HUES48 (cell line): ENCODE data around the gene LARGE2.
A peak's percentile ranks its signal among the peaks of the same experiment; 100 is the strongest.
"Not testable (repeated sequence)": the region's sequence is repeated elsewhere in the genome, so short reads cannot be mapped to it uniquely, and the experiment has no call there.

ENCODE experiments used
- H3K27ac ChIP-seq: one replicate; pipeline ENCODE4 v1.7.0; 2013; ENCODE audit warnings: low read depth, low read length, inconsistent platforms
- H3K27me3 ChIP-seq: 2 replicates; pipeline ENCODE4 v1.6.1; 2013; ENCODE audit warnings: mild to moderate bottlenecking, low read length; ENCODE audit not compliant: control insufficient read depth, insufficient read depth
- H3K36me3 ChIP-seq: 2 replicates; pipeline ENCODE4 v1.6.1; 2013; ENCODE audit warnings: low read length; ENCODE audit not compliant: control insufficient read depth, insufficient read depth
- H3K4me1 ChIP-seq: 2 replicates; pipeline ENCODE4 v1.6.1; 2013; ENCODE audit warnings: mild to moderate bottlenecking, low read length; ENCODE audit not compliant: control insufficient read depth, insufficient read depth
- H3K4me3 ChIP-seq: 2 replicates; pipeline ENCODE4 v1.5.1; 2013; ENCODE audit warnings: mild to moderate bottlenecking, low read depth, low read length
- H3K9ac ChIP-seq: 2 replicates; pipeline ENCODE4 v1.6.1; 2013; ENCODE audit warnings: mild to moderate bottlenecking, low read depth, low read length, moderate library complexity
- H3K9me3 ChIP-seq: 2 replicates; pipeline ENCODE4 v1.6.1; 2013; ENCODE audit warnings: low read length; ENCODE audit not compliant: control insufficient read depth, insufficient read depth

Gene LARGE2

DNA sequence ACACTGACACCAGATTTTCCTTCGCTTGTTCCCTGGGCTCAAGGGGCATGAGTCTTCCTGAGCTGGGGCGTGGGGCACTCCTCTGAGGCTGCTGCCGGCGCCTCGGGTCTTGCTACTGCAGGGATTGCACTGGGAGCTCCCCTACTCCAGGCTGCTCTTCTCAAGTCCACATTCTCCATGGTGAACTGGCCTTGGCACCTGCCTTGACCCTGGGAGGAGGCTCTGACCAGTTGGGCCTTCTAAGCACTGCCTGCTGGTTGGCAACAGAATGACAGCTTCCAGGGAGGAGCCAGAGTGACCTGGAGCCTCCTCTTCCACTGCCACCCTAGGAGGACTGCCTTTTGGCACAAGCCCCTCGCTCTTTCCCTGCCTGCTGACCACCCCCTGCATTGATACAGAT, 24.9 kb upstream of the LARGE2 start:
- Histone ChIP-seq H3K27ac (no peak overlapping the region), H3K27me3 (peaks cover 8% of the 10 kb centered on the region), H3K4me1 (peaks cover 35% of the 10 kb centered on the region), H3K36me3 (0 out of 2 replicates have a peak, but pooled peaks cover under 1% of the 10 kb centered on the region), H3K9me3 (no peaks in the 10 kb centered on the region), H3K9ac (no peak overlapping the region), H3K4me3 (no peak overlapping the region)

DNA sequence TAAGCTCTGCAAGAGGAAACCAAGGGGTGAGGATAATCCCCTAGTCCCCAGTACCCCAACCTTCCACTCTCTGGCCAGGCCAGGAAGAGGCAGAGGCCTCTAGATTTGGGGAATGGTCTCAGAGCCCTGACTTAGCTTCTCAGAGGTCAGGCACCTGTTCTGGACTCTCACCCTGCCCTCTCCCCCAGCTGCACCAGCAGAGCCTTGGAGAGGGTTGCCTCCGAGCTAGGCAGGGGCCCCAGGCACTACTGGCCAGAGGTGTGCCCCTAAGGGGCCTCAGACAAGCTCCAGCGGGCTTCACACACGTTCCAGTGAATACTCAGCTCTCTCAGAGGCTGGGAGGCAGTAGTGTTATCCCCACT, 23.4 kb upstream of the LARGE2 start:
- peak overlapping the region; percentile 90 for H3K27ac ChIP-seq
- peak overlapping the region; percentile 67 for H3K4me3 ChIP-seq
- H3K9me3 ChIP-seq, result no peaks in the 10 kb centered on the region
- H3K4me1 ChIP-seq, result peaks cover 24% of the 10 kb centered on the region
- H3K36me3 ChIP-seq, result peaks cover 16% of the 10 kb centered on the region
- H3K9ac ChIP-seq, result no peak overlapping the region
- H3K27me3 ChIP-seq, result peaks cover 8% of the 10 kb centered on the region

DNA sequence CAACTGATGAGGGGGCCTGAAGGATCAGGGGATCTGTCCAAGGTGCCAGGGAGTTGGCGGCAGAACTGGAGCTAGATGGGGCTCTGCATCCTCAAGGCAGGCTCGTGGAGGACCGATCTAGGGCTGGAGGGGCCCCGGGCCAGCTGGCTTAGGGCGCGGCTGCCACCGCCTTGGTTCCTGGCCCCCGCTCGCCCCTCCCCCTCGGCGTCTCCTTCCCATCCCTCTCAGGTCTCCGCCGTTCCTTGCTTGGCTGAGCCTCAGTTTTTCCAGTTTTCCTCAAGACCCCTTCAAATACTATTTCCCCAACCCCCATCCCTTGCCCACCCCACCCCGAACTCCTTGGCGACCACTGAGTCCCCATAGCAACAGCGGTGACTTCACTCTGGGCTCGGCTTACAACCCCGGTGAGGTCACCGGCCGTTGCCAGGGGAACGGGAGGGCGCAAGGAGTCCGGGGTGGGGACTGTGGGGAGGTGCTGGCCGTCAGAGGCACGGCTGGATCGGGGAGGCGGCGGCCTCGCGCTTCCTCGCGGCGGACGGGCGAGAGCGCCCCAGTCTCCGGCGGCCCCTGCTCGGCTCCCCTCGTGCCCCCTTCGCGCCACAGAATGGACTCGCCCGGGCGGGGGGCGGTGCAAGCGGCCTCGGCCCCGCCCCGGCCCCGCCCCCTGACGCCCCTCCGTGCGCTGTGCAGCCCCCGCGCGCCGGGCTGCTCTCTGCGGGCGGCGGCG, 22.8 kb upstream of the LARGE2 start:
- peaks cover 21% of the 10 kb centered on the region for H3K36me3 ChIP-seq
- H3K27ac ChIP-seq, result peak overlapping the region; percentile 90
- peak overlapping the region; percentile 67 for H3K4me3 ChIP-seq
- peaks cover 8% of the 10 kb centered on the region for H3K27me3 ChIP-seq
- H3K4me1 ChIP-seq, result peaks cover 24% of the 10 kb centered on the region
- H3K9ac ChIP-seq, result no peak overlapping the region; the same call in 1 of the 2 replicates
- no peaks in the 10 kb centered on the region for H3K9me3 ChIP-seq

DNA sequence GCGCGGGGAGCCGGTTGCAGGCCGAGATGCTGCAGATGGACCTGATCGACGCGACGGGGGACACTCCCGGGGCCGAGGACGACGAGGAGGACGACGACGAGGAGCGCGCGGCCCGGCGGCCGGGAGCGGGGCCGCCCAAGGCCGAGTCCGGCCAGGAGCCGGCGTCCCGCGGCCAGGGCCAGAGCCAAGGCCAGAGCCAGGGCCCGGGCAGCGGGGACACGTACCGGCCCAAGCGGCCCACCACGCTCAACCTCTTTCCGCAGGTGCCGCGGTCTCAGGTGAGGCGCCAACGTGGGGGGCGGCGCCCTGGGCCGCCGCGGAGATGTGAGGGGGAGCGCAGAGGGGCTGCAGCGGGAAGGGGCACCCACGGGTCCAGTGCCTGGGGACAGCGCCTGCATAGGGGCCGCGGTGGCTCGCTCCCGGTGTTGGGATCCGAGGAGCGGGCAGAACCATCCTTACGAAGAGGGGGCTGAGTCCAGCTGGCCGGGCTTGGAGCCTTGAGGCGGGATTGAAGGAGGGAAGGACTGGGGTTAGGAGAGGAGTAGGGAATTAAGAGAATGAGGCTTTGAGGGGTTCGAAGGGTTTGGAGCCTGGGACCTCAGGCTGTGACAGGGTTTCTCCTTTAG, 22.2 kb upstream of the LARGE2 start:
- H3K9me3 ChIP-seq, H3K9ac ChIP-seq, H3K27me3 ChIP-seq: not testable (repeated sequence)
- Histone ChIP-seq H3K36me3 (peaks cover 28% of the 10 kb centered on the region), H3K4me3 (peak overlapping the region; percentile 67), H3K27ac (peak overlapping the region; percentile 90), H3K4me1 (peaks cover 24% of the 10 kb centered on the region)

DNA sequence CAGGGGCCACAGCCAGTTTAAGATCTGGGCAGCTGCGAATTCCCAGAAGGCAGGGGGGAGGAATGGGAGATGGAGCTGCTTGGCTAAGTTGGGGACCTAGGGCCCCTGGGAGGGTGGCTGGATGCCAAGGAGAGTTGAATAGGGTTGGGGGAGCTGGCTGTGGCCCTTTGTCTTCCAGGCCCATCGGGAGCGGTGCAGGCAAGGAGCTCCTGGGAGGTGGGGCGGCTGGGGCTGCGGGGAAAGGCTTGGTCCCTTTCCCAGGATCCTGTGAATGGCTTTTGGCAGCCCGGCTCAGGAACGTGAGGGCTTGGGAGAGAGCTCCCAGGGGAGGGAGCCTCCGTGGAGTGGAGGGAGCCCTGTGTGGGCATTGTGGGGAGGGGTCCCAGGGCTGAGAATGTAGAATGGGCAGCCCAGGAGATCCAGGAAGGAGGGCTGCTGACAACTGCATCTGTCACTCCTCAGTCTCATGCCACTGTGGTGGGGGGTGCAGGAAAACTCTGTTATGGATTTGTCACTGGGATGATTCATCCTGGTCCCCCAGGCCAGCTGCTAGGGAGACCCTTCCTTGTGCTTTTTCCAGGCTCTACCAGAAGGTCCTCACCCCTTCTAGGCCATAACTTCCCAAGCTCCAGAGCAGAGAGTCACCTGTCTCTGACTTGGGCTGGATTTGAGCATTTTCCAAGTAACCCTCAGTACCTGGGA, 21.4 kb upstream of the LARGE2 start:
- no peak overlapping the region for H3K27ac ChIP-seq
- no peaks in the 10 kb centered on the region for H3K9me3 ChIP-seq
- peaks cover 8% of the 10 kb centered on the region for H3K27me3 ChIP-seq
- no peak overlapping the region for H3K9ac ChIP-seq
- H3K4me1 ChIP-seq, result peaks cover 19% of the 10 kb centered on the region
- H3K4me3 ChIP-seq, result peak overlapping the region; percentile 67
- H3K36me3 ChIP-seq, result peaks cover 30% of the 10 kb centered on the region

DNA sequence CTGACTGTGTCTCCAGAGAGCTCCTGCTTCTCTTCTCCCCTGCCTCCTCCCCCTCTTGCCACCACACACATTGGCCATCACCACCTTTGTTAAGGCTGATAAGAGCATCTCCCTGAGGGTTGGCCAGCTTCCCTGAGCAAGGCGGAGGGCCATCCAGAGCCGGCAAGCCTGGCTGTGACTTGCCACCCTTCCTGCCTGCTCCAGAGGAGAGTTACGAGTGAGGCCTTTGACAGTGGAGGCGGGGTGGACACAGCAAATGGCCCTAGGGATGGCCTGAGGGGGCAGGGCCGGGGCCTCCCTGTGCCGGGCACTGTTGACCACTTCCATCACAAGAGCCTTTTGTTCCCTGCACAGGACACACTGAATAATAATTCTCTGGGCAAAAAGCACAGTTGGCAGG, 20.8 kb upstream of the LARGE2 start:
- H3K9ac ChIP-seq, result no peak overlapping the region
- peaks cover 14% of the 10 kb centered on the region; the same call in 1 of the 2 replicates for H3K4me1 ChIP-seq

DNA sequence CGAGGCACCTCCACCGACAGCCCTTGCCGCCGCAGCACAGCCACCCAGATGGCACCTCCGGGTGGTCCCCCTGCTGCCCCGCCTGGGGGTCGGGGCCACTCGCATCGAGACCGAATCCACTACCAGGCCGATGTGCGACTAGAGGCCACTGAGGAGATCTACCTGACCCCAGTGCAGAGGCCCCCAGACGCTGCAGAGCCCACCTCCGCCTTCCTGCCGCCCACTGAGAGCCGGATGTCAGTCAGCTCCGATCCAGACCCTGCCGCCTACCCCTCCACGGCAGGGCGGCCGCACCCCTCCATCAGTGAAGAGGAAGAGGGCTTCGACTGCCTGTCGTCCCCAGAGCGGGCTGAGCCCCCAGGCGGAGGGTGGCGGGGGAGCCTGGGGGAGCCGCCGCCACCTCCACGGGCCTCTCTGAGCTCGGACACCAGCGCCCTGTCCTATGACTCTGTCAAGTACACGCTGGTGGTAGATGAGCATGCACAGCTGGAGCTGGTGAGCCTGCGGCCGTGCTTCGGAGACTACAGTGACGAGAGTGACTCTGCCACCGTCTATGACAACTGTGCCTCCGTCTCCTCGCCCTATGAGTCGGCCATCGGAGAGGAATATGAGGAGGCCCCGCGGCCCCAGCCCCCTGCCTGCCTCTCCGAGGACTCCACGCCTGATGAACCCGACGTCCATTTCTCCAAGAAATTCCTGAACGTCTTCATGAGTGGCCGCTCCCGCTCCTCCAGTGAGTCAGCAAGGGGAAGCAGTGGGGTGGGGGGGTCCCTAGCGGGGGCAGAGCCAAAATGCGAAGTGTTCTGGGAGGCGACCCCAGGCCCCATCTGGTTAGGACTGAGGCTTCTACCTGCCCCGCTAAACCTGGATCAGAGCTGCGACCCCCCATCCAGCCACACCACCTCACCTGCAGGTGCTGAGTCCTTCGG, 19.7 kb upstream of the LARGE2 start:
- Histone ChIP-seq H3K9me3 (no peaks in the 10 kb centered on the region), H3K9ac (no peak overlapping the region), H3K27me3 (peaks cover 8% of the 10 kb centered on the region), H3K4me1 (peaks cover 10% of the 10 kb centered on the region; the same call in 1 of the 2 replicates), H3K4me3 (no peak overlapping the region), H3K36me3 (peaks cover 31% of the 10 kb centered on the region), H3K27ac (no peak overlapping the region)

More for the DNA sequence above, 20.8 kb upstream of the LARGE2 start:
- no peaks in the 10 kb centered on the region for H3K9me3 ChIP-seq
- H3K27ac ChIP-seq, result no peak overlapping the region
- H3K4me3 ChIP-seq, result no peak overlapping the region
- H3K36me3 ChIP-seq, result peaks cover 31% of the 10 kb centered on the region
- H3K27me3 ChIP-seq, result peaks cover 8% of the 10 kb centered on the region

DNA sequence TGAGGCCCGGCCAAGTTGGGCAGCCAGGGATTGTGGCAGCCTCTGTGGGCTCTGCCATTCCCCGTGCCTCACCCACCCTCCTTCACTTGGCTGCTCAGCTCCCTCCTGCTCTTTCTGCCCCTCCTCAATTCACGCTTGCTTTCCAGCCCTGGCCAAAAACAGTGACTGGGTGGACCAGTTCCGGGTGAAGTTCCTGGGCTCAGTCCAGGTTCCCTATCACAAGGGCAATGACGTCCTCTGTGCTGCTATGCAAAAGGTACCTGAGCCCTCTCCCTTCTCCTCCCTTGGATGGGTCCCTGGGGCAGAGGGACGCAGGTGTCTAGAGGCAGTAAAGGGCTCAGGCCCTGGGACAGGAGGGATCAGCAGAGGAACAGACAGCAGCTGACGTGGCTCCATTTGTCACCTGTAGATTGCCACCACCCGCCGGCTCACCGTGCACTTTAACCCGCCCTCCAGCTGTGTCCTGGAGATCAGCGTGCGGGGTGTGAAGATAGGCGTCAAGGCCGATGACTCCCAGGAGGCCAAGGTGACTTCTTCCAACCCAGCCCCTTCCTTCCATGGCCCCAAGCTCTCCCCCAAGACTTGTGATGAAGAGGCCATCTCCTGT, 18.0 kb upstream of the LARGE2 start:
- peaks cover 32% of the 10 kb centered on the region for H3K36me3 ChIP-seq
- H3K9ac ChIP-seq, result no peak overlapping the region
- no peak overlapping the region for H3K27ac ChIP-seq
- no peak overlapping the region for H3K4me3 ChIP-seq
- H3K9me3 ChIP-seq, result no peaks in the 10 kb centered on the region
- peaks cover 8% of the 10 kb centered on the region for H3K27me3 ChIP-seq
- H3K4me1 ChIP-seq, result peaks cover 3% of the 10 kb centered on the region; the same call in 1 of the 2 replicates

DNA sequence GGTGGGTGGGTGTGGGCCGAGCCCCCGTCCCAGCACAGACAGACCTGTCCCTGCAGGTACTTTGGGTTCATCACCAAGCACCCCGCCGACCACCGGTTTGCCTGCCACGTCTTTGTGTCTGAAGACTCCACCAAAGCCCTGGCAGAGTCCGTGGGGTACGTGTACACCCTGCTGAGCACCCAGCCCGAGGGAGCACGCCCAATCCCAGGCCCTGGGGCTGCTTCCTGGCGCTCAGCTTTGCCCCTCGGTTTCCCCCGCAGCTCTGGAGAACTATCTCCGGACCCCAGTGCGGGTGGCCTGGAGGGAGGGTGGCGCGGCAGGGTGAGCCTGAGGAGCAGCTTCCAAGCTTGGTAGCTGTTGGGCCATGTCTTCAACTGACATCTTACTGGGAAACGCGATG, 17.4 kb upstream of the LARGE2 start:
- H3K36me3 ChIP-seq, result peaks cover 37% of the 10 kb centered on the region
- H3K4me3 ChIP-seq, result no peak overlapping the region
- H3K4me1 ChIP-seq, result peaks cover 3% of the 10 kb centered on the region; the same call in 1 of the 2 replicates

DNA sequence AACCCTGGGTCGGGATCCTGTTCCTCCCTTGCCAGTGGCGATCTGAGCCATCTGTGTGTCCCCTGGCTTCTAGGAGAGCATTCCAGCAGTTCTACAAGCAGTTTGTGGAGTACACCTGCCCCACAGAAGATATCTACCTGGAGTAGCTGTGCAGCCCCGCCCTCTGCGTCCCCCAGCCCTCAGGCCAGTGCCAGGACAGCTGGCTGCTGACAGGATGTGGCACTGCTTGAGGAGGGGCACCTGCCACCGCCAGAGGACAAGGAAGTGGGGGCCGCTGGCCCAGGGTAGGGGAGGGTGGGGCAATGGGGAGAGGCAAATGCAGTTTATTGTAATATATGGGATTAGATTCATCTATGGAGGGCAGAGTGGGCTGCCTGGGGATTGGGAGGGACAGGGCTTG, 16.9 kb upstream of the LARGE2 start:
- H3K9me3 ChIP-seq, H3K4me1 ChIP-seq, H3K27ac ChIP-seq, H3K4me3 ChIP-seq, H3K27me3 ChIP-seq, H3K9ac ChIP-seq: not testable (repeated sequence)
- H3K36me3 ChIP-seq, result peaks cover 38% of the 10 kb centered on the region

More for the DNA sequence above, 17.4 kb upstream of the LARGE2 start:
- Histone ChIP-seq H3K27me3 (peaks cover 8% of the 10 kb centered on the region), H3K27ac (no peak overlapping the region), H3K9ac (no peak overlapping the region), H3K9me3 (no peaks in the 10 kb centered on the region)
